ENCODE measurements around the gene CD99.

DNA sequence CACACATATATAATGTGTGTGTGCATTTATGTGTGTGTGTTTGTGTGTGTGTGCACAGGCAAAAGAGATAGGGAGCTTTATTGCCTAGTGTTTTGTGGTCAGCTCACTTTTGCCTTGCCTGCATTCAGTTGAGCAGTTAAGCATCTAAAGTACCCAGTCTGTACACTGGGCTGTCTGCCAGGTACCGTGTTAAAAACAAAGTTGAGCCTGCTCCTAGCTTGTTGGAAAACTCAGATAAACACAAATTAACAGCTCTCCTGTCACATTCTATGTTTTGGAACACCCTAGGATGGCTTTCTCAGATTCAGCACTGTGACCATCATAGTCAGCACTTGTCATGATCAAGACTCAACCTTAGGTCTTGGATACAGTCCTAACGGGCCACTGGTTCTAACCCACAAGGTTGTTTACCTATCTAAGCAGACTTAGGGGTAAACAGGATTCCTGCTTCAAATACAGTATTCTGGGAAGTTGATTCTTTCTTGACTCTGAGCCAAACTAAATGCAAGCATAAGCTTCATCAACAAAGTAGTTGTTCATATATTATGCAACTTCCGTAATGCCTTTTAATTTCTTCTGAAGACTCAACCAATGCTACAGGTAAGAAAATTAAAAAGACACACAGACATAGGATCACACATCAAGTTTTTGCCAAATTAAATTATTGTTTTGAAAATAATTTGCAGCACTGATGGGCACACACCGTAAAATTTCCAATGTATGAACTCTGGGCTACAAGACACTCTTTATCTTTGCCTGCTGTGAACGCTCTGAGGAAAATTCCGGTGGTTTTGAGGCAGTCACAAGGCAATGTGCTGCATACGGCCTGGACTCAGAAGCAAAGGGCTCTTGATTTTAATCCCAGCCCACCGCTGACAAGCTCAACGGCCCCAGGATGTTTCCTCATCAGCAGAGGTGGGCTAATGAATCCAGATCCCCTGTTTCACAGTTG, 11.3 kb upstream of the CD99 start:
- TF ChIP-seq CTCF (conservative IDR thresholded peaks at IDR 0.05; ENCODE audit: low read depth in 2 of 2) = no peak
- TF ChIP-seq JUNB (IDR thresholded peaks at IDR 0.05; ENCODE audit: unreplicated experiment) = no peak
- TF ChIP-seq, protein P1, sequence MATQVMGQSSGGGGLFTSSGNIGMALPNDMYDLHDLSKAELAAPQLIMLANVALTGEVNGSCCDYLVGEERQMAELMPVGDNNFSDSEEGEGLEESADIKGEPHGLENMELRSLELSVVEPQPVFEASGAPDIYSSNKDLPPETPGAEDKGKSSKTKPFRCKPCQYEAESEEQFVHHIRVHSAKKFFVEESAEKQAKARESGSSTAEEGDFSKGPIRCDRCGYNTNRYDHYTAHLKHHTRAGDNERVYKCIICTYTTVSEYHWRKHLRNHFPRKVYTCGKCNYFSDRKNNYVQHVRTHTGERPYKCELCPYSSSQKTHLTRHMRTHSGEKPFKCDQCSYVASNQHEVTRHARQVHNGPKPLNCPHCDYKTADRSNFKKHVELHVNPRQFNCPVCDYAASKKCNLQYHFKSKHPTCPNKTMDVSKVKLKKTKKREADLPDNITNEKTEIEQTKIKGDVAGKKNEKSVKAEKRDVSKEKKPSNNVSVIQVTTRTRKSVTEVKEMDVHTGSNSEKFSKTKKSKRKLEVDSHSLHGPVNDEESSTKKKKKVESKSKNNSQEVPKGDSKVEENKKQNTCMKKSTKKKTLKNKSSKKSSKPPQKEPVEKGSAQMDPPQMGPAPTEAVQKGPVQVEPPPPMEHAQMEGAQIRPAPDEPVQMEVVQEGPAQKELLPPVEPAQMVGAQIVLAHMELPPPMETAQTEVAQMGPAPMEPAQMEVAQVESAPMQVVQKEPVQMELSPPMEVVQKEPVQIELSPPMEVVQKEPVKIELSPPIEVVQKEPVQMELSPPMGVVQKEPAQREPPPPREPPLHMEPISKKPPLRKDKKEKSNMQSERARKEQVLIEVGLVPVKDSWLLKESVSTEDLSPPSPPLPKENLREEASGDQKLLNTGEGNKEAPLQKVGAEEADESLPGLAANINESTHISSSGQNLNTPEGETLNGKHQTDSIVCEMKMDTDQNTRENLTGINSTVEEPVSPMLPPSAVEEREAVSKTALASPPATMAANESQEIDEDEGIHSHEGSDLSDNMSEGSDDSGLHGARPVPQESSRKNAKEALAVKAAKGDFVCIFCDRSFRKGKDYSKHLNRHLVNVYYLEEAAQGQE (IDR thresholded peaks at IDR 0.05; ENCODE audit: unreplicated experiment) = no peak
- TF ChIP-seq POLR2AphosphoS5 (IDR thresholded peaks at IDR 0.05; ENCODE audit: low read depth) = no peak
- no peak for TF ChIP-seq EZH2phosphoT487 (IDR thresholded peaks at IDR 0.05; ENCODE audit: unreplicated experiment)
- no peak for TF ChIP-seq EZH2 (IDR thresholded peaks at IDR 0.05; ENCODE audit: low read depth, unreplicated experiment)
